Right cardiac atrium (tissue), 5 donors: ENCODE results near the gene UPK3B. TPM values are rescaled to one million over a fixed set of nuclear protein-coding genes. Genes with fewer than 3 reads are reported as not detected.
"Not testable (repeated sequence)": the region's sequence is repeated elsewhere in the genome, so short reads cannot be mapped to it uniquely, and the experiment has no call there.

Experiments used
- ATAC-seq, 2 donors: fragments of 200-7000 bp; cut with Tn5 transposase; one replicate each; pipeline versions ENCODE4 v1.8.0 to v1.9.1; 2020; ENCODE audit warnings: moderate library complexity in 2 of 2, mild to moderate bottlenecking in 1 of 2
- DNase-seq, 3 donors: peaks; one replicate each; pipeline ENCODE4 v3.0.0-alpha.2; 2020
- H3K27ac ChIP-seq: one replicate; pipeline ENCODE4 v1.5.1; 2013; ENCODE audit warnings: mild to moderate bottlenecking, low read length, control low read depth, moderate library complexity
- H3K27me3 ChIP-seq: one replicate; pipeline ENCODE4 v1.6.1; 2013; ENCODE audit not compliant: control insufficient read depth, insufficient read depth
- H3K4me1 ChIP-seq: one replicate; pipeline ENCODE4 v1.6.1; 2013; ENCODE audit warnings: low read length; ENCODE audit not compliant: control insufficient read depth, insufficient read depth
- H3K4me3 ChIP-seq: one replicate; pipeline ENCODE4 v1.5.1; 2013; ENCODE audit warnings: low read length, control low read depth
- H3K9me3 ChIP-seq: one replicate; pipeline ENCODE4 v1.6.1; 2013; ENCODE audit warnings: low read length; ENCODE audit not compliant: control insufficient read depth
- WGBS: extraction: QIAGEN DNeasy Blood & Tissue Kit; methylation state at CpG from one replicate; pipeline ENCODE4 v1.1.7; 2013; 5-methylcytosine and 5-hydroxymethylcytosine counted together
- intact Hi-C, 4 donors: fragments of 100-400 bp; cut with DNase I; formaldehyde crosslinking; loops; one replicate each; pipeline versions ENCODE4 v1.11.0 to v1.14.0; 2022 to 2023
- polyA plus RNA-seq: library from polyadenylated mRNA; stranded (reverse); fragments of 200-250 nt; gene quantifications from one replicate; pipeline ENCODE4 v1.2.3, GENCODE V29; 2013
- total RNA-seq, 4 donors: library from RNA; stranded (reverse); fragmentation: NEBNext Ultra II Directional; extraction: Animal tissue kit (Norgen Biotek cat#: 25700); gene quantifications; one replicate each; pipeline ENCODE4 v1.2.1, GENCODE V29; 2021
- donor health status: healthy with polysubstance abuse.
- donor health status: DM: no; HTN: yes; CAD: no.
- donor health status: DM: no; HTN: no; CAD: no.
- donor health status: DM: no; HTN: yes; CAD: no; lungs with severe emphysema.
- donor health status: DM: yes; HTN: yes; CAD: no.

UPK3B gene
- total and polyA plus RNA-seq, 5 donors: 0.23 to 3.5 (median 1.0) TPM

DNA sequence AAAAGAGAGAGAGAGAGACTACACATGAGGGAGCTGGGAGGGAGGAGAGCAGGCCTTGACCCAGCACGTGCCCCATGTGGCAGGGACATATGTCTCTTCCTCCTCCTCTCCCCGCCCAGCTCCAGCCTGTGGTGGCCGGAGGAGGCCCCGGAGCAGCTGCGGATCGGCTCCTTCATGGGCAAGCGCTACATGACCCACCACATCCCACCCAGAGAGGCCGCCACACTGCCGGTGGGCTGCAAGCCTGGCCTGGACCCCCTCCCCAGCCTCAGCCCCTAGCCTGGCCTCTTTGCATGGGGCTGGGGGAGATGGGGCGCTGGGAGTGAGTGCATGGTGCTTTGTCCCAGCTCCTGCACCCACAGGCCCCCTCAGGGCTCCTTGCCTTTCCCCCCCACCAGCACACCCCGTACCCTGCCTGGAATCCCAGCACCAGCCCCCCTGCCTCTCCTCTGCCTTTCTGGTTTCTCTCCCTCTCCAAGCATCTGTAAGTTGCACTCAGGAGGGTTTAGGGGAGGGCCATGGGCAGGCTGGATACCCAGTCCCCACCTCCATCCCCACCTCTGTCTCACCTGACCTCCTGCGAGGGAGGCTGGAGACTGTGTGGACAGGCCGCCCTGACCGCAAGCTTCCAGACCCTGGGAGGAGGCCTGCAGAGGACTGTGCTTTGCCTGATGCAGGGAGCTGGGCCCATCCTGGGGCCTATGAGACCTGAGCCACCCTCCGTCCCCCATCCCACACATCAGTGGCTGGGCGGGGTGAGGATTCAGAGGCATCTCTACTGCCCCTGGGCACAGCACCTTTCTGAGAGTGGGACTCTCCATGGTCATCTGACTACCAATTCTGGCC lies 4.8 kb downstream of the UPK3B start:
- intact Hi-C loops: no loop called here
- Histone ChIP-seq H3K4me1 (no peaks in the 10 kb centered on the region), H3K27ac (no peak overlapping the region), H3K27me3 (no peaks in the 10 kb centered on the region), H3K4me3 (no peak overlapping the region), H3K9me3 (no peaks in the 10 kb centered on the region)
- ATAC-seq (no peak), DNase-seq (no peak)
- 88% methylated on average over 16 of the region's 16 CpGs for WGBS

DNA sequence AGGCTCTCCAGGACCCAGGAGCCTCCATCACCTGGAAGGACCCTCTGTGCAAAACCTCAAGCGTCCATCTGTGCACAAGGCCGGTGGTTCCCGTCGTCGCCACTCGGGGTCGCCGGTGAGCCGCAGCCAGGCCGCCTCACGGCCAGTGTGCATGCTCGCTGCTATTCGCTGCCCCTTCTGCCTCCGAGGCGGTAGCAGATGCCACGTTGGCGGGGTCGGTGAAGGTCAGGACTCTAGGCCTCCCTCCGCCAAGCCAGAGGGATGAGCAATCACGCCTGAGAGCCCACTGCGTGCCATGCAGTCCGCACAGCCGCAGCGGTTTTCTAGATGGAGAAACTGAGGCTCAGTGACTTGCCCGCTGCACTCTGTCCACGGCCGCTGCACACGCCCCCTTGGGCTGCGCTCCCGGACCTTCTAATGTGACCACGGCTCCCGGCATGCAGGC lies 5.7 kb downstream of the UPK3B start:
- Histone ChIP-seq H3K27me3 (no peaks in the 10 kb centered on the region), H3K4me1 (no peaks in the 10 kb centered on the region), H3K27ac (no peak overlapping the region), H3K9me3 (no peaks in the 10 kb centered on the region), H3K4me3 (no peak overlapping the region)
- ATAC-seq (peak in 1 of 2 donors; percentile 58), DNase-seq (peak in 2 of 3 donors; percentile 84 to 87)
- WGBS: 6% methylated on average over 32 of the region's 32 CpGs
- intact Hi-C loops: no loop called here

DNA sequence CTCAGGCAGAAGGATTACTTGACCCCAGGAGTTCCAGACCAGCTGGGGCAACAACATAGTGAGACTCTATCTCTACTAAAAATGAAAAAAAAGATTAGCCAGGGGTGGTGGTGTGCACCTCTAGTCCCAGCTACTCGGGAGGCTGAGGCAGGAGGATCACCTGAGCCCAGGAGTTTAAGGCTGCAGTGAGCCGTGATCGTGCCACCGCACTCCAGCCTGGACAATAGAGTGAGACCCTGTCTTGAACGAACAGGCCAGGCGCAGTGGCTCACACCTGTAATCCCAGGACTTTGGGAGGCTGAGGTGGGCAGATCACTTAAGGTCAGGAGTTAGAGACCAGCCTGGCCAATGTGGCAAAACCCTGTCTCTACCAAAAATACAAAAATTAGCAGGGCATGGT lies 6.6 kb downstream of the UPK3B start:
- 97% methylated on average over 6 of the region's 6 CpGs for WGBS
- ATAC-seq, DNase-seq, H3K27me3 ChIP-seq, H3K9me3 ChIP-seq, intact Hi-C loops, H3K4me3 ChIP-seq, H3K4me1 ChIP-seq, H3K27ac ChIP-seq: not testable (repeated sequence)

DNA sequence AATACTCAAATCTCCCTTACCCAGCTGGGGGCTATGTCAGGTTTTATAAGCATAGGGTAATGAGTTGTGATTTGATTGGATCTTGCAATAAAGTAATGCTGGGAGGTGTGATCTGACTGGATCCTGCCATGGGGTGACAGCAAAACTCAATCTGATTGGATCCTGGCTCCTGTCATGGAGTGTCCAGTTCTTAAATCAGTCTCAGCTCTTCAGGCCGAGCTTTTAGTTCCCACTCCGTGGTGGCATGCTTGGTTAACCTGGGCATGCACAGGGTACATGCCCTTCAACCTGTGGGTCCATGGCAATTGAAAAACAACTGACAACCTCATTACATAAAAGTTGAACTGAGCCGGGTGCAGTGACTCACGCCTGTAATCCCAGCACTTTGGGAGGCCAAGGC lies 15.8 kb downstream of the UPK3B start:
- ATAC-seq, H3K4me1 ChIP-seq, intact Hi-C loops, H3K4me3 ChIP-seq, H3K9me3 ChIP-seq, H3K27ac ChIP-seq, H3K27me3 ChIP-seq, DNase-seq: not testable (repeated sequence)
- WGBS: 87% methylated on average over 2 of the region's 4 CpGs

DNA sequence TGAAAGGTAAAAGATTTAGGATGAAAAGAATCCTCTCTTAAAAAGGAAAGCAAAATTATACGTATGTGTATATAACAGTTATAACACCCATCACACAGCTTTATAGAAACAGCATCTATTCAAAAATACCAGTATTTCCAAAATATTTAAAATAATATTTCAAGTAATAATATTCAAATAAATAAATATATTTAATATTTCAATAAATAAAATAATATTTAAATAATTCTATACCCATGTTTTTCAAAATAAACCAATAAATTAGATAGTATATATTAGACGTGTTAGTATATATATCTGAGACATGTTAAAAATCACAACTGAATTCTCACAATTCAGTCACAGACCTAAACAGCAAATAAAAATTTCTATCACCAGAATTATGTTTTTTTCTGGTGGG lies 21.3 kb downstream of the UPK3B start:
- WGBS: 84% methylated on average over 2 of the region's 2 CpGs
- H3K4me1 ChIP-seq, intact Hi-C loops, H3K27me3 ChIP-seq, DNase-seq, H3K4me3 ChIP-seq, ATAC-seq, H3K9me3 ChIP-seq, H3K27ac ChIP-seq: not testable (repeated sequence)

DNA sequence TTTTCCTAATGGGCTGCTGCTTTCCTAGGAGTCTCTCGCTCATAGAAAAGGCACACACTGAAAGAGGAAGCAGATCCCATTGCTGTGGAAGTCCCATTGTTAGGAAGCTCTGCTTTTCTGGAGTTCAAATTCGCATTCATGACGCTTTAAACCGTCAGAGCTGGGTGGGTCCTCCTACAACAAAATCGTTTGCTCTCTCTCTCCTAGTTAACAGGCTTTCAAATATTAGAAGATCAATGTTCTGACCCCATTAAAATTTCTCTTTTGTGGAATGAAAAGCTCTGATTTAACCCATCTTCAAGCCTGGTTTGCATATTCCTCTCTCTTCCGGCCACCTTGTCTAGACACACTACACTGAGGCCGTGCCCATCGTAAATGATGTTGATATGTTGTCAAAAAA lies 32.8 kb downstream of the UPK3B start, which contains the start of gene SPDYE16:
SPDYE16 (minus strand) TSS at position 101 of the 400 bp plus-strand sequence. CDS start 1,838 bp downstream, outside the sequence.
- H3K27ac ChIP-seq, H3K4me1 ChIP-seq, H3K27me3 ChIP-seq, H3K4me3 ChIP-seq, intact Hi-C loops, H3K9me3 ChIP-seq, DNase-seq, ATAC-seq: not testable (repeated sequence)
- WGBS: no CpG with 5 or more reads among the region's 8 CpGs

DNA sequence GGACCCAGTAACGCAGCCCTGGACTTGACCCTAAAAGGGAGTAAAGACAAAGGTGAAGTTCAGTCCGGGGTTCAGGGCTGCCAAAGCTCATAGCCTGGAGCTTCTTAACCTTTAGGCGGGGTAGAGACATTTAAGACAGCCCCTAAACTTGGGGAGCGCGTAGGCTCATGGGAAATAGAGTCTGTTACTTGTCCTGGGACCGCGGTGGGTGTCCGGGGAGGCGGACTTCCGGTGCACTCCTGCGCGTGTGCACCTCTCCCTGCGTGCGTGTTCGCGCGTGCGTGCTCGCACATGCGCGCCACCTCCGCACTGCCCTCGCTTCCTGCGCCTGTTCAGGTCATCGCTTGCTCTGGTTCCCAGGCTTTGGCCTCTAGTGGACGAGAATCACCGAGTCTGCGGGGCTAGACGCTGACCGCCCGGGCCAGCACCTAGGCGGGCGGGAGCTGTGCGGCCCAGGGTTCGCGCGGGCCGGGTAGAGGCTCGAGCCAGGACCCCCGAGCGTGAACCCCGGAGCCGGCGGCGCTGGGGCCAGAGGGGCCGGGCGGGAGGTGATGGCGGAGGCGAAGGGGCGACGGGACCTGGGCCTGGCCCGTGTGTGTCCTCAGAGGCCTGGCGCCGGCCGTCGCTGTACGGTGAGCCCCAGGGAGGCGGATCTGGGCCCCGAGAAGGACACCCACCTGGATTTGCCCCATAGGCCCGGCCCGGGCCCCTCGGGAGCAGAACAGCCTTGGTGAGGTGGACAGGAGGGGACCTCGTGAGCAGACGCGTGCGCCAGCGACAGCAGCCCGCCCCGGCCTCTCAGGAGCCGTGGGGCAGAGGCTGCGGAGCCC lies 38.9 kb downstream of the UPK3B start:
- H3K9me3 ChIP-seq, H3K4me1 ChIP-seq, H3K27me3 ChIP-seq, intact Hi-C loops: not testable (repeated sequence)
- peak overlapping the region; percentile 70 for H3K4me3 ChIP-seq
- under 1% methylated on average over 71 of the region's 71 CpGs for WGBS
- DNase-seq: peak; percentile 93 to 96 (median 95)
- ATAC-seq: peak; percentile 100
- H3K27ac ChIP-seq: peak overlapping the region; percentile 71

DNA sequence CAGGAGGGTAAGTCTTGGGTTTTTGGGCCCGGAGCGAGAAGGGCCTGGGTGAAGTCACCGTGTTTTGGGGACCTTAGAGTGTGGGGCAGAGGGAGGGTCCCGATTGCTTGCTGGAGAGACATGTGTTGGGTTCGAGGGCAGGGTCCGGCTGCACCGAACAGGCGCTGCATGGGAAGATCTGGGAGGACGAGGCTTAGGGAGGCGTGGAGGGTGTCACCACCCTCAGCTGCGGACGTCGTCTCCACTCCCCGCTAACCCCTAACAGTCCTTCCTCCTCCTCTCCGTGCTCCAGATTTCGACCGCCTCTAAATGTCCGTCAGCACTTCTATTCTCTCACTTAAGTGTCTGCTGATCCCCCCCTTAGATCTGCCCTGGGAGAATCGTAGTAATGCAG lies 39.5 kb downstream of the UPK3B start:
- H3K4me1 ChIP-seq, H3K27me3 ChIP-seq, H3K9me3 ChIP-seq, H3K27ac ChIP-seq, intact Hi-C loops: not testable (repeated sequence)
- peak overlapping the region; percentile 70 for H3K4me3 ChIP-seq
- ATAC-seq (peak in 1 of 2 donors; percentile 21), DNase-seq (peak in 2 of 3 donors; percentile 22 to 45)
- under 1% methylated on average over 19 of the region's 19 CpGs for WGBS

DNA sequence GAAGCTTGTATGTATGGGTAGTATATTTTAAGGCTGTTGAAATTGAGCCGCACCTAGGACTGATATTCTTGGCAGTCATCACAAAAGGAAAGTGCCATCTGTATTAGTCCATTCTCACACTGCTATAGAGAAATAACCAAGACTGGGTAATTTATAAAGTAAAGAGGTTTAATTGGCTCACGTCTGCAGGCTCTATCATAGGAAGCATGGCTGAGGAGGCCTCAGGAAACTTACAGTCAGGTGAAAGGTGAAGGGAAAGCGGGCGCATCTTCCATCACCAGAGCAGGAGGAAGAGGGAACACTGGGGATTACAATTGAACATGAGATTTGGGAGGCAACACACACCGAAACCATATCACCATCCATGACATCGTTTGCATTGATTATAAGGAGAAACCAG lies 41.6 kb downstream of the UPK3B start:
- DNase-seq, H3K27ac ChIP-seq, H3K4me1 ChIP-seq, ATAC-seq, H3K27me3 ChIP-seq, H3K9me3 ChIP-seq, H3K4me3 ChIP-seq, intact Hi-C loops: not testable (repeated sequence)
- 92% methylated on average over 6 of the region's 6 CpGs for WGBS

DNA sequence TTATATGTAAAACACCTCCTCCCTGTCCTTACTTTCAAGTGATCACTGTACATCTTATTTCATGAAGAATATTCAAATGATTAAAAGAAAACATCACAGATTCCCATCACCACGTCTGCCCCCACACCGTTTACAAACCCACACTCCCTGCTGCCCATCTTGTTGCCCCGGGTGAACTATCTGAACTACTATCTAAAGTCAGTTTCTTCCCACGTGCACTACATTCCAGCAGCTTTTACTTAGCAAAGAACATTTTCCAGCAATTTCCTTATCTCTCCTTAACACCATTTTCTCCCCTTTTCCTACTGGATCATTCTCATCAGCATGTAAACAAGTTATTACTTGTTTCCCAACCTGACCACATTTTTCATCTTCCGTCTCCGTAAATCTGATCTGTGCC lies 49.3 kb downstream of the UPK3B start:
- H3K4me1 ChIP-seq, H3K9me3 ChIP-seq, intact Hi-C loops, H3K27ac ChIP-seq, H3K27me3 ChIP-seq, ATAC-seq, DNase-seq, H3K4me3 ChIP-seq: not testable (repeated sequence)
- 45% methylated on average over 6 of the region's 6 CpGs for whole genome bisulfite sequencing

DNA sequence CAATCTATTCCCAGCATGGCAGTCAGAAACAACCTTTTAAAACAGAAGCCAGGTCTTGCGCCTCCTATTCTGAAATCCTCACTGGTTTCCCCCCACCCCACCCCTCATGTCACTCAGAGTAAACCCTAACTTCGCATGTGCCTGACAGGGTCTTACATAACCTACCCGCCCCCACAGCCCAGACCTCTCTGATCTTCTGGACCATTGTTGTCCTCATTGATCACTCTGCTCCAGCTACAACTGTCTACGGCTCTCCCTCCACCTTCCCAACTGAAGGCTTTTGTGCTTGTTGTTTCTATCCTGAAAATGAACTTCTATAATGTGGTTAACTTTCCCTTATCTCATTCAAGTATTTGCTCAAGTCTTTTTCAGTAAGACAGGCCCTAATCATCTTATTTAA lies 49.8 kb downstream of the UPK3B start:
- WGBS: 75% methylated on average over 4 of the region's 4 CpGs
- H3K27me3 ChIP-seq, DNase-seq, H3K4me1 ChIP-seq, H3K4me3 ChIP-seq, intact Hi-C loops, H3K27ac ChIP-seq, H3K9me3 ChIP-seq: not testable (repeated sequence)
- ATAC-seq: peak in 1 of 2 donors; percentile 29
